NCI-H510A treated with DMSO at 0.1 percent for 48 hours (cell line): ENCODE measurements around the gene LGALS7.
A peak's percentile ranks its signal among the peaks of the same experiment; 100 is the strongest.

Source experiments
- DNase-seq: peaks from one replicate; lab custom pipeline; 2025; lab: John Stamatoyannopoulos, UW

The LGALS7 gene

GRCh38 chr19:38737921-38738737, 35.2 kb downstream of the LGALS7 start:
- DNase-seq = no peak

DNA sequence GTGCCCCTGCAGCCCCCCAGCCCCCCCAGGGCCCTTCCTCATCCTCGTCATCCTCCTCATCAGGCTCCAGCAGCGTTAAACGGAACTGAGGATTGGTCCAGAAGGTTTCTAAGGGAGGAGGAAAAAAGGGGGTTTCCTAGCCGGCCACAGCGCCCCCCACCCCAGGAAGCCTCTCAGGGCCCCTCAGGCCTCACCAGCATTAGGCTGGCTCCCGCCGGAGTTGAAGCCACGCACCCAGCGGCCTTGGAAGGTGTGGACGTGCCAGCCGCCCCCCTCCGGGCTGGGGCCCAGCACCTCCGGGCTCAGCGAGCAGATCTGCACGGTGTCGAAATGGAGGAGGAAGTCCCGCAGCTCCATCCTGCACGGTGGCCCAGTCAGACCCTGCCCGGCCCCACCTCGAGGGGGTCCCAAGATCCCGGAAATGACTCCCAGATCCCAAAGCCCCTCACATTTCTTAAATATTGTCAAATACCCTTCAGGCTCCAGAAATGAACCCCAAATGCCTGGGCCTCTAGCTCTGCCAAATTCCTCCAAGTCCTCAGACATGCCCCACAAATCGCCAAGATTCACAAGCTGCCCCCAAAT, 35.9 kb downstream of the LGALS7 start:
- no peak for DNase-seq

DNA sequence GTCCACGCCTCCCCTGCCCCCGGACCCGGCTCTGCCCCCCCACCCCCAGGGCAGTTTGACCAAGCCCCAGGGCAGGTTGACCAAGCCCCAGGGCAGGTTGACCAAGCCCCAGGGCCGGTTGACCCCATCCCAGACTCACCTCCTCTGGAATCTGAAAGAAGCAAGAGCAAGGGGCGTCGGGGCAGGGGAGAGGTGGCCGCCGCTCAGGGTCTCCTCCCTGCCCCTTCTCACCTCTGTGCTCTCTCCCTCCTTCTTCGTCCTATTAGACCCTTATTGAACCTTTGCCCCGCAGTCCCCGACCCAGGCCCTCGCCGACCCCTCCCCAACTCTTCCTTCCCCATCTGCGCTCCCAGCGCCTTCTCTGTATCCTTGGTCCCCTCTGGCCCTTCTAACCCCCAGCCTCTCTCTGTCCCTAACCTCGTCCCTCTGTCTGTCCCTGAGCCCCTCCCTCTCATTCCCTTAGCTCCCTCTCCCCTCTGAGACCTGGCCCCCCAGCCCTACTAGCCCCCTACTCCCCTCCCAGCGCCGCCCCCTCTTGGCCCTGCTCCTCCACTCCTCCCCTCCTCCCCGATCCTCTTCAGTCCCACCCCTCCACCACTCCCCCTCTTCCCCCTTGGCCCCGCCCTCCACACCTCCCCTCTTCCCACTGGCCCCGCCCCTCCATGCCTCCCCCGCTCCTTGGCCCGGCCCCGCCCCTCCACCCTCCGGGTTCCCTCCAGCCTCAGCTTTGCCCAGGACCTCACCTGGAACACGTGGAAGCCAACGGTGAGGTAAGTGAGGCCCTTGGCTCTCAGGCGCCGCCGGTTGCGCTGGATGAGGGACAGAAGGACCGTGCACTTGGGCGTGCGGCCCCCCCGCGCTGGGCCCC, 36.7 kb downstream of the LGALS7 start:
- DNase-seq = no peak

DNA sequence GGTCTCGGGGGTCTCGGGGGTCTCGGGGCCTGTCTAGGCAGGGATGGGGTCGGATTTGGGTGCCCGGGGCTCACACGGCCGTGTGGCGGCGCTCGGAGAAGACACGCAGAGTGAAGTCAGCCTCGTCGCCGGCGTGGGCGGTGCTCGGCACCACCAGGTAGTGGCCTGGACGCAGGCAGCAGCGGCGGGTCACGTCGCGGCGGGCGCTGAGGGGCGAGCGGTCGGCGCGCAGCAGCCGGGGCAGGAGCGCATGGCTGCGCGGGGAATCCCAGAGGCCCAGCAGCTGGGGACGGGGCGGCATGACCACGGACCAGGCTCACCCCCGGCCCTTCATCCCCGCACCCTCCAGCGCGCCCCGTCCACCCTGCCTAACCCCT, 37.3 kb downstream of the LGALS7 start:
- DNase-seq = no peak

- DNase-seq = no peak
Measured at GRCh38 chr19:38735257-38735686, 38.0 kb downstream of the LGALS7 start.

DNA sequence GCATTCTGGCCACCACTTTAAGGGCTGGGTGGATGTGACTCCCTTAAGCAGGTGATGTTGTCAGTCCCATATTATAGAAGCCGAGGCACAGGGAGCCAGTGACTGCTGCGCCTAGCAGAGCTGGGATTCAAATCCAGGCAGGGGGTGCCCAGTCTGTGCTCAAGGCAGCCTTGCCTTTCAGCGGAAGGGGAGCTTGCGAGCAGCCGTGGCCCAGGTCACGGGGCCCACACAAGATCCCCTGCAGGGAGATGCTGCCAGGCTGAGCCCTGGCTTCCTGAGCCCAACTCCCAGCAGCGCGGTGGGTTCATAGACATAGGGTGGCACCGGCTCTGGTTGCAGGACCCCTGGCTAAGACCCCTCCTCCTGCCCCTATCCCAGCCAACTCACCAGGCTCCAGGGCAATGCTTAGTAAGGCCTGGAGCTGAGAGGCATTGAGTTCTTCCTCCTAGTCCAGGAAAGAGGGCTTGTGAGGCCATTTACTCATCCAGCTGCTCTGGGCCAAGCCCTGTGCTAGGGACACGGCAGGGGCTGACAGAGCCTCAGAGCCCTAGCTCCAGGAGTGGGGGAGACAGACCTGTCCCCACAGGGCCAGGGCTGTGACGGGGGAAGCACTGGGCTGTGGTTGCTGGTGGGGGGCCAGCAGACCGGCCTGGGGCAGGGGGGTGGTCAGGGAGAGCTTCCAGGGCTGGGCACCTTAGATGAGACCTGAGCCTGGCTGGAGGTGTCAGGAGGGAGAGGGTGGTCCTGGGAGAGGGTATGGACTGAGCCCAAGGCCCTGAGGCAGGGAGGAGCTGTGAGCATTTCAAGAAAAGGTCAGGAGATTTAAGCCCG, 38.7 kb downstream of the LGALS7 start:
- DNase-seq = peak; percentile 4

DNA sequence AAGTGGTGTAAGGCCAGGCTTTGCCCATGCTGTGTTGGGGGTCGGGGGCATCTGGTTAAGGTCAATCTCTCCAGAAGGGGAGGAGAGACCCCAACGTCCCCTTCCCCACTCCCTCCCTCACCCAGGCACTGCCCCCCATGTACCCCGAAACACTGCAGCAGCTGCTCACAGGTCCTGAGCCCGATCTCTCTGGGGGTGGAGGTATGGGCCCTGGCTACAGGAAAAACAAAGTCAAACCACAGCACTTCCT, 39.2 kb downstream of the LGALS7 start:
- DNase-seq = no peak

DNA sequence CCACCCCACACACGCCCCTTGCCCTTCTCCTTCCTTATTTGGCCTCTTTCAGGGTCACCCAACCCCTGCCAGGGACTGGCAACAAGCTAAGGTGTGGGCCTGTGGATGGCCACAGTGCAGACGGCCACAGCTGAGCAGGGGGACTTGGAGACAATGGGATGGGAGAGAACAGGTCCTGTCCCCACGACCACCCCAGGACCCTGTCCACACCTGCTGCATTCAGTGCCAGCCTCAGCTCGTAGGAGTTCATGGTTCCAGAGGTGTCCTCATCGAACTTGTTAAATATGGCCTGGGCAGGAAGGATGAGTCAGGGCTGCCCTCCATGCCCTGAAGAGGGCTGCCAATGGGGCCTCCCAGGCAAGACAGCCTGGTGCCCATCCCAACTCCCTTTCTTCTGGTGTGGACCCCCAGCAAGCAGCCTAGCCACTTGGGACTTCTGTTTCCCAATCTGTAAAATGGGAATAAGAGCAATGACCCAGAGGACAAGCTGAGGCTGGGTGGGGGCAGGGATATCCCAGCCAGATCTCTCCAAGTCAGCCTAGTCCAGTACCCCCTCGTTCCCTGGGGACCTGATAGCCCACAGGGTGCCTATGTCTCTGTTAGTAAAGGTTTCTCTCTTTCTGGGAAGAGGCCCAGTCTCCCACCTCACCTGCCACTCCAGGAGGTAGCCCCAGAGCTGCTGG, 39.7 kb downstream of the LGALS7 start:
- no peak for DNase-seq

- no peak for DNase-seq
Measured at GRCh38 chr19:38733241-38733492, 40.1 kb downstream of the LGALS7 start.

DNA sequence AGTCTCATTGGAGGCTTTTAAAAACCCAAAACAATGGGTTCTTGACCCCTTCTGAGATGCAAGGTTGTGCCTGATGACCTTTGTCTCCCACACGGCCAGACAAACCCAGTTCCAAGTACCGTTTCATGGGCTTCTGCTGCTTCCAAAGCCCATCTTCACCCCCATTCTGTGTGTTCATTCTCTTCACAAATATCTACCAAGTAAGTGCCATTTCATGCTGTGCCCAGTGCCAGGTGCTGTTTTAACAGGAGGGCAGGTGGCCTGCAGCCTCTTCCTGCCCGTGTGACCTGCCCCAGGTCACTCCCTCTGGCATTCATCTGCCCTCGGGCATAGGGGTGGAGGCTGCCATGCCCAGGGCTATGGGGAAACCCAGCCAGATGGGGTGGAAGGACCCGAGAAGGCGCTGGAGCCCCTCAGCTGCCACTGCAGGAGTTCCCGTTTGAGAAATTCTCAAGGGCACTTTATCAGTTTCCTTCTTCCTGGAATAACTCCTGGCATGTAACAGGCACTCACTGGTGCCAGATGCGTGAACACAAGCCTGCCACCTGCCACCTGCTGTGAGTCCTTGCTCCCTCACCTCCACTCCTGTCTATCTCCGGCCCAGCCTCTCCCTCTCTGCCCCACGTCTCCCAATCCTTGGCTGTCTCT, 41.5 kb downstream of the LGALS7 start:
- DNase-seq = peak; percentile 58

DNA sequence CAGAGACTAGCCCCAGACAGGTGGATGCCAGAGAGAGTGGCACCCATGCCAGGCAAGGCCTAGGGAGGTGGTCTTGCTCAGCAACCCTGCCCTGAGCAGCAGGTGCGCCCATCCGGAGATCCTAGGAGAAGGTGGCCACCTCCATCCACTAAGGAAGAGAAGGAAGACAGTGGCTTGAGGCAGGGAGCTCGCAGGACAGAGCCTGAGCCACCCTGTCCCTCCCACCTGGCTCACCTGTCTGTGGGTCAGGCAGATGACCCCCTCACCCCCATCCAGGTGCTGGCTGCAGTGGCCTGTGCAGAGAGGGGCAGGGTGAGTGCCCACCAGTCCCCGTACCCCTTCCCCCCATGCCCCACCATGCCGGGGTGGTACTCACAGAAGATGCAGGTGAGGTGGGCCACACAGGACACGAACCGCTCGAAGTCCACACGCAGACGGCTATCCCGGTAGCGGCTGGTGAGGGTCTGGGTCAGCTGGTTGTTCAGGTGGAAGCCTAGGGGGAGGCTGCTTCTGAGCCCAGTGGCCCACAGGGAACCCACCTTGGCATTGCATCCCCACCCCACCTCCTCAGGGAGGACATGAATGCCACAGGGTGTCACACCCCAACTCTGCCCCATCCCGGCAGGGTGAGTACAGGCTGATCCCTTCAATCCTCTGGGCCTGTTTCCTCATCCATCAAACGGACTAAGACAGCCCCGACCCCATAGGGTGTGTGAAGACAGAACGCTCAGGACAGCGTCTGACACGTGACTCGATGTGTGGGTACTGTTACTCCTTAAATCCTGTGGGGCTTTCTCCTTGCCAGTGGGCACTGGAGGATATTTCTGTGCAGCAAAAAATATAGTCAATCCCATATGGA, 42.4 kb downstream of the LGALS7 start:
- no peak for DNase-seq

GRCh38 chr19:38730470-38730730, 42.9 kb downstream of the LGALS7 start:
- DNase-seq = no peak

DNA sequence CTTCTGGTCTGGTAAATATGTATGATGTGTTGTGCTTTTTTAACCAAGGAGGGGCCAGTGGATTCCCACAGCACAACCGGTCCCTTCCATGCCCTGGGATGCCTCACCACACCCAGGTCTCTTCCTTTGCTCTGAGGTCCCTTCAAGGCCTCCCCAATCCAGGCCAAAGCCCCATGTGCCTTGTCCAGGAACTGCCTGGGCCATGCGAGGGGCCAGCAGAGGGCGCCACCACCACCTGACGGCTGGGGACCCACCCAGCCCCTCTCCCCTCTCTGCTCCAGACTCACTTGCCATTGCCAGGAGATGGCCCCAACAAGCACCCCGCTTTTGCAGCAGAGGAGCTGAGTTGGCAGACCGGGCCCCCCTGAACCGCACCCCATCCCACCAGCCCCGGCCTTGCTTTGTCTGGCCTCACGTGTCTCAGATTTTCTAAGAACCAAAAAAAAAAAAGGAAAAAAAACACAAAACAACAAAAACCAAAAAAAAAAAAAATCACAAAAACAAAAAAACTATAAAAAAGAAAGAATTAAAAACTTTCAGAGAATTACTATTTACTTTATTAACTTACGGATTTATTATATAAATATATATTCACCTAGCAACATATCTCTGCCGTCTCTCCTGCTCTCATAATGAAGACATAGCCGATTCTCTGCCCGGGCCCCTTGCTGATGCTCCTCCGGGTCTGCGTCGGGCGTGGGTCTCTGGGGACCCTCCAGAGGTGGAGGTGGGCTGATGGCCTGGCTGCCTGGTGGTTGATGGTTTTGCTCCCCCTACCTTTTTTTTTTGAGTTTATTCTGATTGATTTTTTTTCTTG, 43.5 kb downstream of the LGALS7 start:
- peak; percentile 17 for DNase-seq

- DNase-seq = no peak
Measured at GRCh38 chr19:38728752-38729541, 44.4 kb downstream of the LGALS7 start.

GRCh38 chr19:38727868-38728660, 45.3 kb downstream of the LGALS7 start:
- DNase-seq = no peak

DNA sequence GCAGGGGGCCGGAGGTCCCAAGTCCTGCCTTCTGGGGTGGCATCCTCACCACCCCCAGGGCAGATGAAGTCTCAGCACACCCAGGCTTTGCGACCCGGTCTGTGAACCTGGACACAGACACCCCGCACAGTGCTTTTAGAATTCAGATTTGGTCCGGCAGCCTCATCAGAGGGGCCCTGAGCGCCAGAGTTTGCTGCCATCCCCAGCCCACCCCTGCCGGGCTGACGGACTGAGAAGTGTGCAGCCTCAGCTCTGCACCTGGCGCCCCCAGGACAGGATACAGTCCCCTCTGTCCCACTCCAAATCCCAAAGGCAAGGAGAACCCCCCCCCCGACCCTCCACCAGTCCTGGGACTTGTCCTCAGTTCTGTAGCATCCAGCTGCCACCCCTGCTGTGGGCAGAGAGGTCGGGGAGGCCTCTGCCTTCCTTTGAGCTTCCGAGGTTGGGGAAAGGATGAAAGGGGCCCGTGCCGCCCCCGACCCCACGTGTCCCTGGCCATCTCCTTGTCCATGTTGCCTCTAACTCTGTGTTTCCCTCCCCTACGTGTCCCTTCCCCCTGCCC, 45.9 kb downstream of the LGALS7 start:
- no peak for DNase-seq

GRCh38 chr19:38726761-38727301, 46.5 kb downstream of the LGALS7 start:
- DNase-seq = no peak

GRCh38 chr19:38726284-38726673, 47.0 kb downstream of the LGALS7 start:
- no peak for DNase-seq
